Omental fat pad (tissue), 4 donors: Measurements from ENCODE around the gene TMEM100. TPM values are rescaled to one million over a fixed set of nuclear protein-coding genes. Genes with fewer than 3 reads are reported as not detected.

Experiments
- ATAC-seq: fragments of 150-250 bp; one replicate; pipeline ENCODE4 v1.9.1; 2016; ENCODE audit warnings: mild to moderate bottlenecking, moderate library complexity; ENCODE audit not compliant: low FRiP score
- DNase-seq: peaks from one replicate; pipeline ENCODE4 v3.0.0-alpha.2; 2019; ENCODE audit warnings: low spot score
- total RNA-seq, 4 donors: library from RNA; depleted of rRNA; stranded (reverse); fragments of >200 nt; gene quantifications; one replicate each; pipeline ENCODE4 v1.1.0, GENCODE V29; 2016
- TF ChIP-seq, protein P1 (sequence below), 3 donors: fragments of 450-650 bp; IDR thresholded peaks; one replicate each; pipeline ENCODE4 v1.5.1; 2016 to 2017; ENCODE audit warnings: antibody characterized with exemption in 3 of 3, mild to moderate bottlenecking in 3 of 3, moderate library complexity in 2 of 3

Gene TMEM100
- total RNA-seq, 4 donors from 2014 or later = 15.1 to 127 (median 43.6) TPM

DNA sequence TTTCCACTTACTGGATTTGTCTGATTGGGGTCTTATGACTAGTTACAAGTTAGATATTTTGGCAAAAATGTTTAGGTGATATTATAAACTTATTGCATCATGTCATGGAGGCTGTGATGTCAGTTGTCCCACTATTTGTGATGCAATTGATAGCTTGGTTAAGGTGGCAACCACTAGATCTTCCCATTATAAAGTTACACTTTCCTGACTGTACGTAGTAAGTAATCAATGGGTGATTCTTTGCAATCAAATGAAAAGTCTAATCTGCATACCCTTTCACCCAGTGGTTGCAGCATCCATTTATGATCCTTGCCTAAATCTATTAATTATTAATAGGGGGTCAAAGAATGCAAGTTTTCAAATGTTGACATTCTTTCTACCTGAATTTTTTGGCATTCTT lies 23.8 kb upstream of the TMEM100 start:
- no peak for DNase-seq
- no peak for ATAC-seq
- TF ChIP-seq, protein P1, sequence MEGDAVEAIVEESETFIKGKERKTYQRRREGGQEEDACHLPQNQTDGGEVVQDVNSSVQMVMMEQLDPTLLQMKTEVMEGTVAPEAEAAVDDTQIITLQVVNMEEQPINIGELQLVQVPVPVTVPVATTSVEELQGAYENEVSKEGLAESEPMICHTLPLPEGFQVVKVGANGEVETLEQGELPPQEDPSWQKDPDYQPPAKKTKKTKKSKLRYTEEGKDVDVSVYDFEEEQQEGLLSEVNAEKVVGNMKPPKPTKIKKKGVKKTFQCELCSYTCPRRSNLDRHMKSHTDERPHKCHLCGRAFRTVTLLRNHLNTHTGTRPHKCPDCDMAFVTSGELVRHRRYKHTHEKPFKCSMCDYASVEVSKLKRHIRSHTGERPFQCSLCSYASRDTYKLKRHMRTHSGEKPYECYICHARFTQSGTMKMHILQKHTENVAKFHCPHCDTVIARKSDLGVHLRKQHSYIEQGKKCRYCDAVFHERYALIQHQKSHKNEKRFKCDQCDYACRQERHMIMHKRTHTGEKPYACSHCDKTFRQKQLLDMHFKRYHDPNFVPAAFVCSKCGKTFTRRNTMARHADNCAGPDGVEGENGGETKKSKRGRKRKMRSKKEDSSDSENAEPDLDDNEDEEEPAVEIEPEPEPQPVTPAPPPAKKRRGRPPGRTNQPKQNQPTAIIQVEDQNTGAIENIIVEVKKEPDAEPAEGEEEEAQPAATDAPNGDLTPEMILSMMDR (IDR thresholded peaks at IDR 0.05) = no peak

DNA sequence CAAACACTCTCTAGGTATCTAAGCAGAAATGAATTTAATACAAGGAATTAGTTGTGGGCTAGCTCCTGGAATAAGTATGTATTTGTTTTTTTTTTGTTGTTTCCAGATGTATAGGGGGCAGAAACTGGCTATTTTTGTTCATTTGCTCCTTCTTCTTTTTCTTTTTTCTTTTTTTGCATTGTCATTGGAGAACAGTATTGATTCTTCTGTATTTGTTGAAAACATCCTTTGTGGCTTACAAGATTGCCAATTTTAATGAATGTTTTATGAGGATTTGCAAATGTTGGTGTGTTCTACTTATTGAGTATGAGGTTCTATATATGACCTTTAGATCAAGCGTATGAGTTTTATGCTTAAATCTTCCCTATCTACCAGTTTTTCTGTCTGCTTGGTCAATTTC lies 22.6 kb upstream of the TMEM100 start:
- ATAC-seq = no peak
- TF ChIP-seq, protein P1 (IDR thresholded peaks at IDR 0.05) = no peak
- no peak for DNase-seq

DNA sequence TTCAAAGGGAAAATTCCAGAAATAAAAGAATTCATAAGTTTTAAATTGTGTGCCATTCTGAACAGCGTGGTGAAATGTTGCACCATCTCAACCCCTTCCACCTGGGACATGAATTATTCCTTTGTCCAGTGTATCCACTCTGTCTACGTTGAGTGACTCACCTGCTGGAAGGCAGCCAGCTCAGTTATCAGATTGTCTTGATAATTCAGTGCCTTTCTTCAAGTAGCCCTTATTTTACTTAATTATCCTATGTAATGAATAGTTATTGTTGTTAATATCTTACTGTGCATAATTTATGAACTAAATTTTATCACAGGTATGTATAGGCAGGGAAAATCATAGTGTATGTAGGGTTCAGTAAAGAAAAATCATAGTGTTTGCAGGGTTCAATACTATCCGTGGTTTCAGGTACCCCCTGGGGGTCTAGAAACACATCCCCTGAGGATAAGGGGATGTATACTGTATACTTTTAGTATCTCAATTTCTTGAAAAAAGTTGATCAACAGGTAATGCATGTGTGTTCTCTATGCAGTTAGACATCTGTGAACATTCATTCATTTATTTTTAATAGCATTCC lies 20.5 kb upstream of the TMEM100 start:
- TF ChIP-seq, protein P1 (IDR thresholded peaks at IDR 0.05) = no peak
- ATAC-seq (no peak), DNase-seq (no peak)

DNA sequence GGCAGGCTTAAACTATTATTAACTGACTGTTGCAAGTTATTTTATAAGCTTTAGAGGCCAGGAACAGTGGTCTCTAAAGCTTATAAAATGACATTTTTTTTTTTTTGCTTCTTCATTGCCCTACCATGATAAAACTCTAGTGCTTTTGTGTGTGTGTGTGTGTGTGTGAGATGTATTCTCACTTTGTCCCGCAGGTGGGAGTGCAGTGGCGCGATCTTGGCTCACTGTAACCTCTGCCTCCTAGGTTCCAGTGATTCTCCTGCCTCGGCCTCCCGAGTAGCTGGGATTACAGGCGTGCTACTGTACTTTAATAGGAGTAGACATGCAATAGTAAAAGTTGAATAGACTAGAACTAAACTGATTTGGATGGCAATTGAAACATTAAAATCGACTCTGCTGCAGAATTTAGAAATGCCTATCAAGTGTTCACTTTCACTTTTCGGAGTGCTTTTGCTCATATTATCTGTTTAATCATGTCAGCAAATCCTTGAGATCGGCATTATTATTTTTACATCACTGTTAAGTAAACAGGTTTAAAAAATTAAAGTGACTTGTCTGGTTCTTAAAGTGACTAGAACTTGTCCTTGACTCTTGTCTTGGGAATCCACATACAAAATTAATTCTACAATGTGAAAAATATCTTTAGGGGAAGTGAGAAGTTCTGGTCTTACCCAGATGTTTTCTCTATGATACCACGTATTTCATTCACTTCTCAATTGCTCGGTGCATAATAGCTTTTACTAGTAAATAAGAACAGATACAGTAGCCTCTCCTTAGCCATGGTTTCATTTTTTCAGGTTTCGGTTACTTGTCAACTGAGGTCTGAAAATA lies 19.8 kb upstream of the TMEM100 start:
- ATAC-seq = no peak
- DNase-seq = no peak
- TF ChIP-seq, protein P1 (IDR thresholded peaks at IDR 0.05) = no peak

DNA sequence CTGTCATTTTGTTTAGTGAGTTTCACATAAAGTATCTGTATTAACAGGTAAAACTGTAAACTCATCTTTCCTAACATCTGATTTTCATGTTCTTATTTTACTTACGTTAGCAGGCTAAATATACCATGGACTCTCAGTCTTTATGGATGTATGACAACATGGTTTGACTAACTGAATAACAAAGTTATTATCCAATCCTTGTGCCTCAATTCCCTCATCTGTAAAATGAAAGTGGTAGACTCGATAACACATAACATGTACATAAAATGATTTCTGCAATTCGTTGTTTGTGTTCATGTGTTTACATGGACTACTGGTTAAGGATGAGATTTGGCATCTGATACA lies 18.7 kb upstream of the TMEM100 start:
- TF ChIP-seq, protein P1 (IDR thresholded peaks at IDR 0.05) = no peak
- no peak for DNase-seq
- ATAC-seq = no peak

DNA sequence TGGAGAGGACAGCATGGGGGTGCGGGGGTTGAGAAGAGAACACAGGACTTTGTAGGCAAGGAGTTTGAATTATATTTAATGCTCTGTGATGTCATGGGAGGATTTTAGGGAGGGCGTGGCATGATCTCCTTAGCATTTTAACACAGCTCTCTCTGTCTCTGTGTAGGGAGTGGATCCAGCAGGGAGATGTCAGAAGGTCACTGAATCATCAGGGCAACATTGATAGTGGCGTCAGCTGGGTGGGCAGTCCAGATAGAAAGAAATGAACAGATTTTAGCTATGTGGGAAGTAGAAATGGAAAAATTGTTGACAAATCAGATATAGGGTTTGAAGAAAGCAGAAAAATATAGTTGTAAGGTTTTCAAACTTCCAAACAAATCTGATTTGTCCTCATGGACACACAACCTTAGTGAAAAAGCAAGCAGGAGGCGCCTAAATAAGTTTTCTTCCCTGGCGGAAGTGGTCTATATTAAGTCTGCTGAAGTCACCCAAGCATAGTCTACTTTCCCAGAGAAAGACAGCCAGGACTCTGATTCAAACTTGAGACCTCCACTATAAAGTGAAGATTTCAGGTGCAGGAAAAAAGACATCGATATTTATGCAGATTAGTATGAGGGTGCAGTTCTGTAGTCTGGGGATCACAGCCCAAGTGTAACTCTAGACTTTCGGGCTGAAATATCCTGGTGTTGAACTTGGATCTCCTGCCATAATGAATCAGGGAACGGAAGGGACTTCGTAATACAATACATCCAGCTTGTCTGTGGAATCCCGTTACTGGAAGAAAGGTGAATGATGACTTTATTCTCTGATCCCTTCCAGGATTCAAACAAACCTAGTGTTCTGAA lies 18.1 kb upstream of the TMEM100 start:
- ATAC-seq = no peak
- DNase-seq = no peak
- TF ChIP-seq, protein P1 (IDR thresholded peaks at IDR 0.05) = no peak
